Putamen (tissue), 1 donor: ENCODE measurements around the gene CSMD2.
"Not testable (repeated sequence)": the region's sequence is repeated elsewhere in the genome, so short reads cannot be mapped to it uniquely, and the experiment has no call there.

Experiments used
- DNase-seq: peaks from one replicate; pipeline ENCODE4 v3.0.0-alpha.2; 2016; ENCODE audit warnings: low spot score

The CSMD2 gene

GRCh38 chr1:34108269-34108668, 56.8 kb downstream of the CSMD2 start:
- DNase-seq = no peak

- no peak for DNase-seq
Observed at GRCh38 chr1:34101151-34101550, 63.9 kb downstream of the CSMD2 start.

GRCh38 chr1:34100332-34100731, 64.7 kb downstream of the CSMD2 start:
- DNase-seq = no peak

- DNase-seq = not testable (repeated sequence)
Observed at GRCh38 chr1:34092399-34092798, 72.6 kb downstream of the CSMD2 start.

GRCh38 chr1:34089731-34090130, 75.3 kb downstream of the CSMD2 start:
- no peak for DNase-seq

GRCh38 chr1:34087986-34088385, 77.0 kb downstream of the CSMD2 start:
- no peak for DNase-seq

GRCh38 chr1:34086561-34086960, 78.5 kb downstream of the CSMD2 start:
- DNase-seq = no peak

GRCh38 chr1:34083974-34084373, 81.1 kb downstream of the CSMD2 start:
- no peak for DNase-seq

- not testable (repeated sequence) for DNase-seq
Observed at GRCh38 chr1:34082085-34082670, 82.9 kb downstream of the CSMD2 start.

GRCh38 chr1:34078383-34078782, 86.6 kb downstream of the CSMD2 start:
- DNase-seq = no peak

GRCh38 chr1:34075576-34075975, 89.5 kb downstream of the CSMD2 start:
- DNase-seq = no peak

GRCh38 chr1:34073028-34073695, 91.9 kb downstream of the CSMD2 start:
- DNase-seq = no peak

- DNase-seq = no peak
Observed at GRCh38 chr1:34070201-34070836, 94.7 kb downstream of the CSMD2 start.

- no peak for DNase-seq
Observed at GRCh38 chr1:34066981-34067603, 97.9 kb downstream of the CSMD2 start.

GRCh38 chr1:34066166-34066565, 98.9 kb downstream of the CSMD2 start:
- no peak for DNase-seq

GRCh38 chr1:34065498-34065897, 99.5 kb downstream of the CSMD2 start:
- no peak for DNase-seq

GRCh38 chr1:34060901-34061415, 104.1 kb downstream of the CSMD2 start:
- DNase-seq = no peak

GRCh38 chr1:34060187-34060730, 104.8 kb downstream of the CSMD2 start:
- peak; percentile 62 for DNase-seq

- DNase-seq = no peak
Observed at GRCh38 chr1:34057347-34058130, 107.5 kb downstream of the CSMD2 start.

- no peak for DNase-seq
Observed at GRCh38 chr1:34055818-34056217, 109.2 kb downstream of the CSMD2 start.

- DNase-seq = no peak
Observed at GRCh38 chr1:34054920-34055319, 110.1 kb downstream of the CSMD2 start.

- no peak for DNase-seq
Observed at GRCh38 chr1:34053660-34054059, 111.4 kb downstream of the CSMD2 start.
